ENCODE measurements around the gene PRKCZ.
A peak's percentile ranks its signal among the peaks of the same experiment; 100 is the strongest.
"Not testable (repeated sequence)": the region's sequence is repeated elsewhere in the genome, so short reads cannot be mapped to it uniquely, and the experiment has no call there.

The PRKCZ gene

DNA sequence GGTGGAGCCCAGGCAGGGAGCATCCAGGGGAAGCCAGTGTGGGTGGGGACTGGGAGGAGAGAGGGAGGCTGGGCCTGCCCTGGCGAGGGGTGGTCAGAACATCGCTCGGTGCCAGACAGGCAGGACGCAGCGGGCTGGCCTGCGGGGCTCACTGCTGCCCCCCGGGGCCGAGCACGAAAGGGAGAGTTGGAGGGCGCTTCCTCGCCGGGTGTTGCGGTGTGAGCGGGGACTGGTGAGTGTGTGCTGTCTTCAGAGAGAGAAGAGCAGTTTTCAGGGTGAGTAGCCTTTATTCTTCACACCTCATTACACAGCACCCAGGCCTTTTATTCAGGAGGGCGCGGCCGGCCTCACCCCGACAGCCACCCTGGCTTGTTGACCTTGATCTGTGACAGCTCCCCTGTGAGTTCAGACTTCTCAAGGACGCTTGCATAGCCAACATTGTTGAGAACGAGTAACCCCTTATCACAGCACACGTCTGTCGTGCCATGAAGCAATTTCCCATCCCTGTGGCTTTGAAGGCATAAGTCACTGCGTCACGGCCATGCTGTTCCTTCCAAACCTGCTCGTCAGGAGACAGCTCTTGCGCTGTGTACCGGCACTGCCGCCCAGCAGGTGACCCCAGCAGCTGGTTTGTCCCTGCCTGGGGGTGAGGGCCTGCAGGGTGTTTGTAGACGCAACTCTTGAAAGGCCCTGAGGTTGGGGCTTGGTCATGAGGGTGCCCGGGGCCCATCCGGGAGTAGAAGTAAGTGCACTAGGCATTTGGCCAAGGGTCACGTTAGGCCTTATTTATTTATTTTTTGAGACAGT lies 54.6 kb downstream of the PRKCZ start:
- no peak for DNase-seq

DNA sequence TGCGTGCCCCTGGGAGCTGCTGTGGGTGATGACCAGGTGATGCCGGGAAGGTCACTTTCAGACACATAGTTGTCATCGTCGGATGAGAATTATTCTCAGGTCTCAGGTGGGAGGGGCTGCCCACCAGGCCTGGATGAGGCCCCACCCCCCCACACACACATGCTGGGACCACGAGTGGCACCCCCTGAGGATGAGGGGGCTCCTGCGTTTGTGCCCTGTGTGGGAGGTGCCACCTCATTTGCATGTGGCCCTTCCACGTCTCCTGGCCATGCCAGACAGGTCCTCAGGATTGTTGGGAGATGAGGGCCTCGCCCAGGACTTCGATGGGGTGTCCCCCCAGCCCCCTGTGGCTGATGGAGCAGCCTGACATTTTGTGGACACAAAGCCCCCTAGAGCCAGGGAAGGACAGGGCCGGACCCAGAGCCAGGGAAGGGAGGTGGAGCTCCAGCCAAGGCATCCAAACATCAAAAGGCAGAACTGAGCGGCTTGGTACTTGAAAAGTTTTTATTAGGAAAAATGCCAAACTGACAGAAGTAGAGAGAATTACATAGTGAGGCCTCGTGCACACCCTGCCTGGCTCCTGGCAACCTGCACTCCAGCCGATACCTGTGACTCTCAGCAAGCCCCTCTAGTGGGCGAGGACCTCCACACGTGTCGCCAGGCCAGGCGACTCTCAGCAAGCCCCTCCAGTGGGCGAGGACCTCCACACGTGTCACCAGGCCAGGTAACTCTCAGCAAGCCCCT lies 55.7 kb downstream of the PRKCZ start:
- no peak for DNase-seq

DNA sequence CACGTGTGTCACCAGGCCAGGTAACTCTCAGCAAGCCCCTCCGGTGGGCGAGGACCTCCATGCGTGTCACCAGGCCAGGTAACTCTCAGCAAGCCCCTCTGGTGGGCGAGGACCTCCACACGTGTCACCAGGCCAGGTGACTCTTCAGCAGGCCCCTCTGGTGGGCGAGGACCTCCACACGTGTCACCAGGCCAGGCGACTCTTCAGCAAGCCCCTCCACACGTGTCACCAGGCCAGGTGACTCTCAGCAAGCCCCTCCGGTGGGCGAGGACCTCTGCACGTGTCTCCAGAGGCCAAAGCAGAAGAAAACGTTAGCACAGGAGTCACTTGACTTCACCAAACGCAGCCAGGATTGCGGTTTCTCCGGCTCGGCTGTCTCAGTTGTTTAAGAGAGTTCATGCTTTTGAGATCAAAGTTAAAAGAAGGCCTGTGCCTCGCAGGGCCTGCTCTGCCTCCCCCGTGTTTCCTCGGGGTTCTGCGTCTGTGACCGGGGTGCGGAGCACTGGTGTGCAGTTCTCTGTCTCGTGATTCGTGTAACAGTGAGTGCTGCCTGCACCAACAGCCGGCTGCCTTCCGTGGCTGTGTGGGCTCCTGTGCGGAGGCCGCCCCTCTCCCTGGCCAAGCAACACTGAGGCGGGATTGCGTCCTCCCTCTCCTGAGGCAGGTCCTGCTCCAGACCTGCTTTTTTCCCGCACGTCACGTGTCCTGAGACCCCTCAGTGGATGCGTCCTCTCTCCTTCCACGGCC lies 56.6 kb downstream of the PRKCZ start:
- DNase-seq: no peak

DNA sequence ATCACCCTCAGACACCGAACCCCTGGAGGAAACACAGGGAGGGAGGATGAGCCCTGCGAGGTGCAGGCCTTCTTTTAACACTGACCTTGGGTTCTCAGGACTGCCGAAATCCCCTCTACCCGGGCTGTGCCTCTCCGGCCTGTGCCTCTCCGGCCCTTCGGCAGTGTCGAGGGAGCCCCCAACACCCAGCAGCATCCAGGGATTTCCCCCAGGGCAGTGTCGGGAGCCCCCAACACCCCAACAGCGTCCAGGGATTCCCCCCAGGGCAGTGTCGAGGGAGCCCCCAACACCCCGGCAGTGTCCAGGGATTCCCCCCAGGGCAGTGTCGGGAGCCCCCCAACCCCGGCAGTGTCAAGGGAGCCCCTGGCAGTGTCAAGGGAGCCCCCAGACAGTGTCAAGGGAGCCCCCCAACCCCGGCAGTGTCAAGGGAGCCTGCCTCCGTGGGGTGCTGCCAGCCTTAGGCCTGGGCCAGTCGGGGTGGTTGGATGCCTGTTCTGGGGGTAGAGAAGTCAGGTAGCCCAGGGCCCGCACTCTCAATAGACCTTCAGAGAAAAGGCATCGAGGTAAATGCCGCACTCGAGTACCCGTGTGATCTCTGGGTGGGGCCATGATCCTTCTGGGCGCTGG lies 57.5 kb downstream of the PRKCZ start:
- no peak for DNase-seq

- peak; percentile 72 for DNase-seq
These were observed 58.1 kb downstream of the PRKCZ start for GRCh38 chr1:2108213-2108876.

GRCh38 chr1:2108877-2109580 lies 58.8 kb downstream of the PRKCZ start:
- DNase-seq: no peak

- no peak for DNase-seq
These were observed 59.4 kb downstream of the PRKCZ start for GRCh38 chr1:2109581-2110021.

- DNase-seq: no peak
These were observed 60.1 kb downstream of the PRKCZ start for GRCh38 chr1:2110191-2110737.

GRCh38 chr1:2110738-2111673 lies 60.8 kb downstream of the PRKCZ start:
- no peak for DNase-seq

- no peak for DNase-seq
These were observed 61.4 kb downstream of the PRKCZ start for GRCh38 chr1:2111674-2112035.

GRCh38 chr1:2112280-2112701 lies 62.1 kb downstream of the PRKCZ start:
- no peak for DNase-seq

GRCh38 chr1:2113620-2114135 lies 63.5 kb downstream of the PRKCZ start:
- DNase-seq: no peak

- not testable (repeated sequence) for DNase-seq
These were observed 64.4 kb downstream of the PRKCZ start for GRCh38 chr1:2114635-2115007.

GRCh38 chr1:2115008-2115641 lies 64.9 kb downstream of the PRKCZ start:
- no peak for DNase-seq

GRCh38 chr1:2115702-2116341 lies 65.6 kb downstream of the PRKCZ start:
- DNase-seq: no peak

DNA sequence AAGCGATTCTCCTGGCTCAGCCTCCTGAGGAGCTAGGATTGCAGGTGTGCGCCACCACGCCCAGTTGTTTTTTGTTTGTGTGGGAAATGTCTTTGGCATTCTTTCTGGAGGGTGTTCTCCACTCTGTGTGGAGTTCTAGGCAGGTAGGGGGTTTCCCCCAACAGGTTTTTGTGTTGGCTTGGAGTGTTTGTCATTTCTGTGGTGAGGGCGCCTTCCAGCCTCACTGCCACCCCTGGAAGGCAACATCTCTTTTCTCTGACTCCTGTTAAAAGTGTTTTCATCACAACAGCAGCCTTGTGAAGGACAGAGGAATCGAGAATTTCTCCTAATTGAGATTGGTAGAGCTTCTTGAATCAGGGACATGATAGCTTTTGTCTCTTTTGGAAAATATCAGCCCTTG lies 69.7 kb downstream of the PRKCZ start:
- no peak for DNase-seq

DNA sequence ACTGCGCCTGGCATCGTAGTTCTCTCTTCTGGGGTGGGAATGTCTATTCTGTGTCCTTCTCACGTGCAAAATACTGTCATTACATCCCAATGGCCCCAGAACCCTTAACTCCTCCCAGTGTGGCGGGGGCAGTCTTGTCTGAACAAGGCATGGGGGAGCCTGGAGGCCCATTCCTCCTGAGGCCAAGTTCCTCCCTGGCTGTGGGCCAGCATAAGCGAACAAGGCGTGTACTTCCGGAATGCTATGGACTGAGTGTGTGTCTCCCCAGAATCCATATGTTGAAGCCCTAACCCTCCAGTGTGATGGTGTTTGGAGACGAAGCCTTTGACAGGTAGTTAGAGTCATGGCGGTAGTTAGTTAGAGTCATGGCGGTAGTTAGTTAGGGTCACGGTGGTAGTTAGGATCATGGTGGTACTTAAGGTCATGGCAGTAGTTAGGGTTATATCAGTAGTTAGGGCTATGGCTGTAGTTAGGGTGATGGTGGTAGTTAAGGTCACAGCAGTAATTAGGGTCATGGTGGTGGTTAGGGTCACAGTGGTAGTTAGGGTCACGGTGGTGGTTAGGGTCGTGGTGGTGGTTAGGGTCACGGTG lies 71.0 kb downstream of the PRKCZ start:
- peak; percentile 23 for DNase-seq

- DNase-seq: not testable (repeated sequence)
These were observed 71.6 kb downstream of the PRKCZ start for GRCh38 chr1:2121794-2122193.
